Measurements from ENCODE around the gene RUSF1.
A peak's percentile ranks its signal among the peaks of the same experiment; 100 is the strongest.
"Not testable (repeated sequence)": the region's sequence is repeated elsewhere in the genome, so short reads cannot be mapped to it uniquely, and the experiment has no call there.

RUSF1 gene

GRCh38 chr16:31487071-31487719 is 21.0 kb downstream of the RUSF1 start:
- no peak for DNase-seq

DNA sequence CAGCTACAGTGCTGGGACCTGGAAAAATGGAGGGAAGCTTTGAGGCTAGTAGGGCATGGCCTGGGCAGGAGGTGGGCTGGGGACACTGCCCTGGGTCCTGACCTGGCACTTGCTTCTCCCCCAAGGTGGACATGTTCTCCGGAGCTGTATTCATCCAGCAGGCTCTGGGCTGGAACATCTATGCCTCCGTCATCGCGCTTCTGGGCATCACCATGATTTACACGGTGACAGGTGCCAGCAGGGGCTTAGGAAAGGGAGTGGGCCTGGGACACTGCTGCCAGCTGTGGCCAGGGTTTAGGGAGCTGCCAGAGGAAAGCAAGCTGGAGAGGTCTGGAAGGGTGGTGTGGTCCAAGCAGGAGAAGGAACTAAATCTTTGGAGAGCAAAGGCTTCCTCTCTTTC is 22.1 kb downstream of the RUSF1 start:
- no peak for DNase-seq

GRCh38 chr16:31485571-31485970 is 22.6 kb downstream of the RUSF1 start:
- no peak for DNase-seq

DNA sequence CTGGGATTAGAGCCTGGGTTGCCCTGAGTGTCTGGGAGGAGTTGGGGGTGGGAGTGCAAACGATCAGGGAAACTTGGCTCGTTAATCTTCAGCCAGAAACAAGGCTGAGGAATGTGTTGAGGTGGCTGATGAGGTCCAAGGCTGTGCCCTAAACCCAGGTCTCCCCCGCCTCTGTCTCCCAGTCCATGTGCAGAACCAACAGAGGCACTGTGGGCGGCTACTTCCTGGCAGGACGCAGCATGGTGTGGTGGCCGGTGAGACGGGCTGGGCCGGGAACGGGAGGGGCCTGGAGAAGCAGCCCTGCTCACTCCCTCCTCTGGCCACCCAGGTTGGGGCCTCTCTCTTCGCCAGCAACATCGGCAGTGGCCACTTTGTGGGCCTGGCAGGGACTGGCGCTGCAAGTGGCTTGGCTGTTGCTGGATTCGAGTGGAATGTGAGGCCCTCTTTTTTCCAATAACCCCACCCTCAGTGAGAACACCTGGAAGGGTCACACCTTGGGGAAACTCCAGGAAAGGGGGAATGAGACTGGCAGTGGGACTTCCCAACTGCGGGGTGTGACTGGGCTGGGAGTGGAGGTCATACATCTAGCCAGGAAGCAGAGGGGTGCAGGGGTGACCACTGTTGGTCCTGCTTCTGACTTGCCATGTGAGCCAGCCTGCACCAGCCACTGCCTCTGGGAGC is 23.6 kb downstream of the RUSF1 start:
- DNase-seq = no peak

- not testable (repeated sequence) for DNase-seq
Observed at GRCh38 chr16:31484048-31484447, 24.1 kb downstream of the RUSF1 start.

- no peak for DNase-seq
Observed at GRCh38 chr16:31483081-31483480, 25.1 kb downstream of the RUSF1 start, which contains the start of gene SLC5A2. SLC5A2 (plus strand) TSS chr16:31483123; CDS start chr16:31483137, 14 bp downstream.

GRCh38 chr16:31480851-31481536 is 27.2 kb downstream of the RUSF1 start:
- DNase-seq = no peak

GRCh38 chr16:31479751-31480150 is 28.4 kb downstream of the RUSF1 start:
- no peak for DNase-seq

DNA sequence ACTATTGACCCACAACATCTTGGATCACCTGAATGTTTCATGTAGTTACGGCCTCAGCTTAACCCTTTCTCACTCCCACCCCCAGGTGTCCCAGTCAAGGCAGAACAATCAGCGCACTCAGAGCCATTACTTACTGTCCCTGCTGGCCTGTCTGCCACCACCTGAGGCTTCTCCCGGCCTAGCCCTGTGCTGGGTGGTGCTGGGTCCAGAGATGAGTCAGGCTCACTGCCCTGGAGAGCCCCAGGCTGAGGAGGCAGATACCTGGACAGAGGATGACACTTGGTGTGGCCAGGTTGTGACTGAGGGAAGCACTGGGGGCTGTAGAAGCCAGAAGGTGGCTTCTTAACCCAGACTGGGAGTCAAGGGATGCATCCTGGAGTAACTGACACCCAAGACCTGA is 29.2 kb downstream of the RUSF1 start:
- no peak for DNase-seq

DNA sequence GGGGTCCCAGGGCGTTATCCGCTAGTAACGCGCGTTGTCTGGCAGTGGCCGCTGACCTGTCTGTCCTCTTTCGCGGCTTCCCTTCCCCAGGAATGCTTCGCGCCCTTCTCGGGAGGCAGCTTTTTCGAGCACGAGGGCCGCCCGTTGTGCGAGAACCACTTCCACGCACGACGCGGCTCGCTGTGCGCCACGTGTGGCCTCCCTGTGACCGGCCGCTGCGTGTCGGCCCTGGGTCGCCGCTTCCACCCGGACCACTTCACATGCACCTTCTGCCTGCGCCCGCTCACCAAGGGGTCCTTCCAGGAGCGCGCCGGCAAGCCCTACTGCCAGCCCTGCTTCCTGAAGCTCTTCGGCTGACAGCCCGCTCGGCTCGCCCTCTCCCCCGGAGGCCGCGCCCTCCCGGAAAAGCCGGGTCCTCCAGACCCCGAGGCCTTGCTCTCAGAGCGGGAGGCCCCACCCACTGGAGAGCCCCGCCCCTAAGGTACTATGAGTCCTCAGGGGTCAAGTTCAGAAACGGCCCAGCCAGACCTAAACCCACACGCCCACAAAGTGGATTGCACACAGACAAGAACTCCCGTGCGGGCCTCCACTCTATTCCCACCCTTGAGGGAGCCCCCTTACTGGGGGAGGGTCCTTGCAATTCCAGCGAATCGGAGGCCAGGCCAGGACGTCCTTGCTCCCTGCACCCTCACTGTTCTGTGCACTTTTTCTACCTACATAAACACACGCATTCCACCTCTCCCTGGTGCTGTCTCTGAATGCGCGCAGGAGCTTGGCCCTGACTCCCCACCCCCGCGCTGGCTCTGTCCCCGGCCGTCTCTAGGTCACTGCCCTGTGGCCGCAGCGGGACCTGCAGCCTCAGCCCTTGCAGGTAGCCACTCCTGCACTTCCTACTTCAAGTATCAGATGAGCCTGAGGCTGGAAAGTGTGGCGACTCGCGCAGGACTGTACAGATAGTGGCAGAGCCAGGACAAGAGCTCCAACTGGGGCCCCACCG is 30.7 kb downstream of the RUSF1 start:
- DNase-seq = peak in 2 of 51 donors; percentile 10 to 11

- DNase-seq = peak in 25 of 51 donors; percentile 6 to 65 (median 39)
Observed at GRCh38 chr16:31476303-31477219, 31.6 kb downstream of the RUSF1 start.

DNA sequence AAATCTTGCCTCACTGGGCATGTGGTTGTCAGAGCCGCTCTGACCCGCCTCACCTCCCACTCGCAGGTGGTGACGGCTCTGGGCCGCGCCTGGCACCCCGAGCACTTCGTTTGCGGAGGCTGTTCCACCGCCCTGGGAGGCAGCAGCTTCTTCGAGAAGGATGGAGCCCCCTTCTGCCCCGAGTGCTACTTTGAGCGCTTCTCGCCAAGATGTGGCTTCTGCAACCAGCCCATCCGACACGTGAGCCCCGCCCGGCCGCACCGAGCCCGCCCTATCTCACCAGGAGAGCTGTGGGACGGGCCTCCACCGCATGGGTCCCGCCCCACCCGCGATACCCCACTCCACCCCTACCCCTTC is 32.3 kb downstream of the RUSF1 start:
- no peak for DNase-seq

GRCh38 chr16:31474773-31475738 is 33.1 kb downstream of the RUSF1 start:
- no peak for DNase-seq

DNA sequence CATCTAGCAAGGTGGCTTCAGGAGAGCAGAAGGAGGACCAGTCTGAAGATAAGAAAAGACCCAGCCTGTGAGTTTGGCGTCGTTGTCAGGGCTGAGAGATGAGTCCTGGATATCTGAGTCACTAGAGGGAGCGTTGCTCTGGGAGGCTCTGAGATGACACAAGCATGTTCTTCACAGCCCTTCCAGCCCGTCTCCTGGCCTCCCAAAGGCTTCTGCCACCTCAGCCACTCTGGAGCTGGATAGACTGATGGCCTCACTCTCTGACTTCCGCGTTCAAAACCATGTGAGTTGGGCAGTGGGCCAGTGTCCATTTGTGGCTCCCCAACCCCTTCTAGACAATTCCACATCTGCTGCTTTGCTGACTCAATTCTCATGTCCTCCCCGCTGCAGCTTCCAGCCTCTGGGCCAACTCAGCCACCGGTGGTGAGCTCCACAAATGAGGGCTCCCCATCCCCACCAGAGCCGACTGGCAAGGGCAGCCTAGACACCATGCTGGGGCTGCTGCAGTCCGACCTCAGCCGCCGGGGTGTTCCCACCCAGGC is 33.9 kb downstream of the RUSF1 start:
- peak in 2 of 51 donors; percentile 6 to 9 for DNase-seq

DNA sequence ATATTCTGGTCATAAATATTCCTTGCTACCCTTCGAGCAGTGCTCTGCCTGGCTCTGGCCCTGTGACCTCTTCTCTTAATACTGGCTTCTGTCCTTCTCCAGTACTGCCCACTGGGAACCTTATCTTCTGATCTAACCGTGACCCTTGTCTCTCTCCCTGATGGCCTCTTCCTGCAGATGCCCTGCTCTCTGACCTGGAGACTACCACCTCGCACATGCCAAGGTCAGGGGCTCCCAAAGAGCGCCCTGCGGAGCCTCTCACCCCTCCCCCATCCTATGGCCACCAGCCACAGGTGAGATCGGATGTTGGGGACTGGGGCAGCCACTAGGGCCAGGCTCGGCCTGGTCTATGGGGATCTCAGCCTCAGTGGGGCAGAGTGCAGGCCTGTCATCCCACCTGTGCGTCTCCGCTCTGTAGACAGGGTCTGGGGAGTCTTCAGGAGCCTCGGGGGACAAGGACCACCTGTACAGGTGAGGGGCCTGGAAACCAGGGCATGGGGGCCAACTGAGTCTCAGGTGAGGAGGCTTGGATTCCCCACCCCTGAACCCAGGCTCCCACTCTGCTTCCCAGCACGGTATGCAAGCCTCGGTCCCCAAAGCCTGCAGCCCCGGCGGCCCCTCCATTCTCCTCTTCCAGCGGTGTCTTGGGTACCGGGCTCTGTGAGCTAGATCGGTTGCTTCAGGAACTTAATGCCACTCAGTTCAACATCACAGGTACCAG is 34.8 kb downstream of the RUSF1 start:
- DNase-seq = no peak

GRCh38 chr16:31472709-31473203 is 35.4 kb downstream of the RUSF1 start:
- peak in 3 of 51 donors; percentile 7 to 42 (median 26) for DNase-seq

DNA sequence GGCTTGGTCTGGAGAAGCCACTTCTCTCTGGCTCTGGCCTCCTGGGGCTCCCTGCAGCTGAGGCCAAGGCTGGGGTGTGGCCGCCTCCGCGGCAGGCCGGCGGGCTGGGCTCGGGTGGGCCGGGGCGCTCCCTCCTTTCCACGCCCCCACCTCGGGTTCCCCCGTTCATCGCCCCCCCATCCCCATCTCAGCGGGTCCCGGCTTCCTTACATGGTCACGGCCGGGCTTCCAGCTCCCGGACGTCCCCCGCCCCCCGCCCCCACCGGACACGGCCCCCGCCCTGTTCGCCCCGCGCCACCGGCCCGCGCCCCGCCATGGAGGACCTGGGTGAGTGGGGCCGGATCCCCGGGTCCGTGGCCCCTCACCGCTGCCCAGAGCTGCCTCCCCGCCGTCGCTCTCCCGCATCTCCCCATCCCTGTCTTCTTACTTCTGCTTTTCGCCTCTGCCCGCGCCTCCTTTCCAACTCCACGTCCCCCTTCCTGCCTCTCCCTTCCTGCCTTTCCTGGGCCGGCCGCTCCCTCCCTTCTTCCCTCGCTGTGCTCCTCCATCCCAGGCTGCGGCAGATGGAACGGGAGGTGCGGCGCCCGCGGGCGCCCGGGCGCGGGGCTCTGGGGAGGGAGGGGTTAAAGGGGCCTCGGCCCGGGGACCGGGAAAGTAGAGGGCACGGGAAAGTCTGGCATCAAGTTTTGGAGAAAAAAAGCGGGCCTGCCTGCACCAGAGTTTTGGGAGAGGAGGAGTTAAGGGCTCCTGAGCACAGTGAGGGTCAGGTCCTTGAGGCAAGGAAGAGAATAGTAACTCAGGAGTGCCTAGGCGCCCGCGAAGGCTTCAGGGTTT is 36.1 kb downstream of the RUSF1 start, which contains the start of gene TGFB1I1:
Gene TGFB1I1 (plus strand): TSS at position 278 of the 834 bp plus-strand sequence. CDS start 37 bp downstream, at position 315.
- no peak for DNase-seq
